Measurements from ENCODE around the gene EPS15. TPM values are rescaled to one million over a fixed set of nuclear protein-coding genes. Genes with fewer than 3 reads are reported as not detected.
"Not testable (repeated sequence)": the region's sequence is repeated elsewhere in the genome, so short reads cannot be mapped to it uniquely, and the experiment has no call there.

The EPS15 gene
- polyA plus RNA-seq, 1 donor (not counting 4 experiments of a cell fraction or from before 2014, with no cell fraction given), result 33.2 TPM

DNA sequence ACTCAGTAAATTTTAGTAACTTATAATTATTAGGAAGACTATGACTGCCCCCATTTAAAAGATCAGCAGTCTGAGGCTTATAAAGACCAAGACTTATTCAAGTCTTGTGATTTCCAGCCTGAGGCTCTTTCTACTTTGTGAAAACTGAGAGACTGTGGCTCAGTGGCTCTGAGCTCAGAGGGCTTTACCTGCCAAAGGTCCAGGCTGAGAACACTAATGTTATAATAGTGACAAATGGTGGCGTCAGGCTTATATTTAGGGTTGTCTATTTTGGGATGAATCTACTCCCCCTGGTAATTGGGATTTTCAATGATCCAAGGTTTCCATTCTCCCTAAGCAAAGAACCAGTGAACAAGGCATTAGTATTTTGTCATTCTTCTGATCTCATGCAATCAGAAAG is 42.6 kb upstream of the EPS15 start:
- Histone ChIP-seq H3K36me3 (ENCODE audit: control insufficient read depth in 2 of 2, extremely low read depth in 1 of 2, insufficient read depth in 2 of 2, low read length in 2 of 2) (no peaks in the 10 kb centered on the region), H3K27ac (ENCODE audit: control insufficient read depth, insufficient read depth, low read length) (no peak overlapping the region), H3K9me1 (ENCODE audit: control insufficient read depth, extremely low read depth, insufficient read depth, low read length) (no peaks in the 10 kb centered on the region), H4K20me1 (ENCODE audit: control insufficient read depth, extremely low read depth, insufficient read depth, low read length) (no peaks in the 10 kb centered on the region), H3K9ac (ENCODE audit: control insufficient read depth, extremely low read depth, insufficient read depth, low read length) (no peak overlapping the region), H3K27me3 (ENCODE audit: control insufficient read depth, extremely low read depth, insufficient read depth, low read length) (no peaks in the 10 kb centered on the region), H2AFZ (ENCODE audit: control insufficient read depth, low read length) (no peak overlapping the region), H3K4me1 (ENCODE audit: control insufficient read depth, extremely low read depth, insufficient read depth, low read length) (peaks cover 35% of the 10 kb centered on the region), H3K4me3 (ENCODE audit: control insufficient read depth in 2 of 3, extremely low read depth in 1 of 3, insufficient read depth in 2 of 3, low read depth in 1 of 3, low read length in 3 of 3) (no peak overlapping the region), H3K4me2 (ENCODE audit: control insufficient read depth, extremely low read depth, insufficient read depth, low read depth, low read length) (no peak overlapping the region), H3K9me3 (ENCODE audit: control insufficient read depth, low read depth, low read length) (no peaks in the 10 kb centered on the region), H3K79me2 (ENCODE audit: control insufficient read depth, insufficient read depth, low read length) (no peaks in the 10 kb centered on the region)
- DNase-seq (ENCODE audit: low read depth, low spot score) (no peak), FAIRE-seq (no peak)
- dilution Hi-C loops (cut with MboI; ENCODE audit: extremely low pct_ligation_motif_present, low sequenced_read_pairs), result no loop called here
- TF ChIP-seq EZH2 (IDR thresholded peaks at IDR 0.05; ENCODE audit: low read length), result no peak
- TF ChIP-seq, protein P1, sequence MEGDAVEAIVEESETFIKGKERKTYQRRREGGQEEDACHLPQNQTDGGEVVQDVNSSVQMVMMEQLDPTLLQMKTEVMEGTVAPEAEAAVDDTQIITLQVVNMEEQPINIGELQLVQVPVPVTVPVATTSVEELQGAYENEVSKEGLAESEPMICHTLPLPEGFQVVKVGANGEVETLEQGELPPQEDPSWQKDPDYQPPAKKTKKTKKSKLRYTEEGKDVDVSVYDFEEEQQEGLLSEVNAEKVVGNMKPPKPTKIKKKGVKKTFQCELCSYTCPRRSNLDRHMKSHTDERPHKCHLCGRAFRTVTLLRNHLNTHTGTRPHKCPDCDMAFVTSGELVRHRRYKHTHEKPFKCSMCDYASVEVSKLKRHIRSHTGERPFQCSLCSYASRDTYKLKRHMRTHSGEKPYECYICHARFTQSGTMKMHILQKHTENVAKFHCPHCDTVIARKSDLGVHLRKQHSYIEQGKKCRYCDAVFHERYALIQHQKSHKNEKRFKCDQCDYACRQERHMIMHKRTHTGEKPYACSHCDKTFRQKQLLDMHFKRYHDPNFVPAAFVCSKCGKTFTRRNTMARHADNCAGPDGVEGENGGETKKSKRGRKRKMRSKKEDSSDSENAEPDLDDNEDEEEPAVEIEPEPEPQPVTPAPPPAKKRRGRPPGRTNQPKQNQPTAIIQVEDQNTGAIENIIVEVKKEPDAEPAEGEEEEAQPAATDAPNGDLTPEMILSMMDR (optimal IDR thresholded peaks at IDR 0.05 in 1 of 3, IDR thresholded peaks at IDR 0.05 in 1 of 3, conservative IDR thresholded peaks at IDR 0.05 in 1 of 3; ENCODE audit: extremely low read depth in 1 of 3, insufficient read depth in 2 of 3, low read length in 3 of 3), result no peak

GRCh38 chr1:51560895-51561294 is 41.8 kb upstream of the EPS15 start:
- H3K9me3 ChIP-seq (ENCODE audit: control insufficient read depth, low read depth, low read length); H3K4me2 ChIP-seq (ENCODE audit: control insufficient read depth, extremely low read depth, insufficient read depth, low read depth, low read length); H3K79me2 ChIP-seq (ENCODE audit: control insufficient read depth, insufficient read depth, low read length); H3K4me3 ChIP-seq (ENCODE audit: control insufficient read depth in 2 of 3, extremely low read depth in 1 of 3, insufficient read depth in 2 of 3, low read depth in 1 of 3, low read length in 3 of 3); H3K27me3 ChIP-seq (ENCODE audit: control insufficient read depth, extremely low read depth, insufficient read depth, low read length); H4K20me1 ChIP-seq (ENCODE audit: control insufficient read depth, extremely low read depth, insufficient read depth, low read length); H3K27ac ChIP-seq (ENCODE audit: control insufficient read depth, insufficient read depth, low read length); H3K9me1 ChIP-seq (ENCODE audit: control insufficient read depth, extremely low read depth, insufficient read depth, low read length); FAIRE-seq; DNase-seq (ENCODE audit: low read depth, low spot score); H2AFZ ChIP-seq (ENCODE audit: control insufficient read depth, low read length); dilution Hi-C loops (cut with MboI; ENCODE audit: extremely low pct_ligation_motif_present, low sequenced_read_pairs); H3K36me3 ChIP-seq (ENCODE audit: control insufficient read depth in 2 of 2, extremely low read depth in 1 of 2, insufficient read depth in 2 of 2, low read length in 2 of 2); H3K9ac ChIP-seq (ENCODE audit: control insufficient read depth, extremely low read depth, insufficient read depth, low read length): not testable (repeated sequence)
- peaks cover 39% of the 10 kb centered on the region for H3K4me1 ChIP-seq (ENCODE audit: control insufficient read depth, extremely low read depth, insufficient read depth, low read length)

DNA sequence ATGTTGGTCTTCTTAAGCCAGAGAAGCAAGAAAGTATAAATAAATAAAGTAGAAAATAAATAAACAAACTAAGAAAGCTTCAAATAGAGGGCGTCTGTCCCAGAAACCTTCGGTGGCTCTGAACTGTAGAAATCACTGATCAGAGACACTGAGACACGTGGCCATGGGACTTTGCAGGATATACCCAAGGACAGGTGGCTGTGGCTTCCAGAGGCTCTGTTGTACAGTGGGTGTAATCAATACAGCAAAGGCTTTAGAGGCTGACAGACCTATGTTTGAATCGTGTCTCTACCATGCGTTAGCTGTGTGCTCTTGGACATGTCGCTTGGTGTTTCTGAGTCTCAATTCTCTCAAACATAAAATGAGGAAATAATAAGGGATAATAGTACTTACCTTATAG is 41.0 kb upstream of the EPS15 start:
- Histone ChIP-seq H3K4me2 (ENCODE audit: control insufficient read depth, extremely low read depth, insufficient read depth, low read depth, low read length) (no peak overlapping the region), H3K27ac (ENCODE audit: control insufficient read depth, insufficient read depth, low read length) (no peak overlapping the region), H3K9me3 (ENCODE audit: control insufficient read depth, low read depth, low read length) (no peaks in the 10 kb centered on the region), H3K9ac (ENCODE audit: control insufficient read depth, extremely low read depth, insufficient read depth, low read length) (no peak overlapping the region), H3K27me3 (ENCODE audit: control insufficient read depth, extremely low read depth, insufficient read depth, low read length) (no peaks in the 10 kb centered on the region), H2AFZ (ENCODE audit: control insufficient read depth, low read length) (no peak overlapping the region), H3K79me2 (ENCODE audit: control insufficient read depth, insufficient read depth, low read length) (no peaks in the 10 kb centered on the region), H4K20me1 (ENCODE audit: control insufficient read depth, extremely low read depth, insufficient read depth, low read length) (no peaks in the 10 kb centered on the region), H3K9me1 (ENCODE audit: control insufficient read depth, extremely low read depth, insufficient read depth, low read length) (no peaks in the 10 kb centered on the region), H3K36me3 (ENCODE audit: control insufficient read depth in 2 of 2, extremely low read depth in 1 of 2, insufficient read depth in 2 of 2, low read length in 2 of 2) (no peaks in the 10 kb centered on the region), H3K4me1 (ENCODE audit: control insufficient read depth, extremely low read depth, insufficient read depth, low read length) (peaks cover 40% of the 10 kb centered on the region), H3K4me3 (ENCODE audit: control insufficient read depth in 2 of 3, extremely low read depth in 1 of 3, insufficient read depth in 2 of 3, low read depth in 1 of 3, low read length in 3 of 3) (no peak overlapping the region)
- no peak for DNase-seq (ENCODE audit: low read depth, low spot score)
- TF ChIP-seq, protein P1 (optimal IDR thresholded peaks at IDR 0.05 in 1 of 3, IDR thresholded peaks at IDR 0.05 in 1 of 3, conservative IDR thresholded peaks at IDR 0.05 in 1 of 3; ENCODE audit: extremely low read depth in 1 of 3, insufficient read depth in 2 of 3, low read length in 3 of 3), result no peak
- no peak for TF ChIP-seq EZH2 (IDR thresholded peaks at IDR 0.05; ENCODE audit: low read length)
- dilution Hi-C loops (cut with MboI; ENCODE audit: extremely low pct_ligation_motif_present, low sequenced_read_pairs), result no loop called here
- no peak for FAIRE-seq

Measured in keratinocyte (primary cell).